Natural killer cell treated with Interleukin-12 subunit alpha and Interleukin-12 subunit beta and Interleukin-15 and Interleukin-18, amount 100 ng/mL, for 72 hours (primary cell): ENCODE measurements around the gene DHCR7. TPM values are rescaled to one million over a fixed set of nuclear protein-coding genes. Genes with fewer than 3 reads are reported as not detected.

Experiments
- ATAC-seq, 2 donors: fragments of 150-1000 bp; cut with Tn5 transposase in 1 of 2; sonication (Bioruptor Pico), chemical (Tn5 transposase) in 1 of 2; 2 replicates each; pipeline ENCODE4 v1.10.0; 2021
- DNase-seq: peaks from one replicate; pipeline ENCODE4 v3.0.0; 2022; ENCODE audit warnings: low spot score
- H3K27ac Mint-ChIP-seq, 2 donors: 1 replicate in 1 of 2; 2 replicates in 1 of 2; pipeline ENCODE4 v1.8.0; 2022; ENCODE audit warnings: mixed read lengths in 2 of 2, mild to moderate bottlenecking in 1 of 2, moderate library complexity in 1 of 2
- H3K27me3 Mint-ChIP-seq, 2 donors: 1 replicate in 1 of 2; 2 replicates in 1 of 2; pipeline ENCODE4 v1.8.0; 2022; ENCODE audit warnings: mixed read lengths in 2 of 2
- H3K36me3 Mint-ChIP-seq: one replicate; pipeline ENCODE4 v1.8.0; 2022; ENCODE audit warnings: mixed read lengths
- H3K4me1 Mint-ChIP-seq, 2 donors: 1 replicate in 1 of 2; 2 replicates in 1 of 2; pipeline ENCODE4 v1.8.0; 2022; ENCODE audit warnings: low read depth in 2 of 2, mixed read lengths in 2 of 2, mild to moderate bottlenecking in 1 of 2
- H3K4me3 Mint-ChIP-seq: one replicate; pipeline ENCODE4 v1.8.0; 2022; ENCODE audit warnings: mixed read lengths
- H3K9me3 Mint-ChIP-seq: 2 replicates; pipeline ENCODE4 v1.8.0; 2022; ENCODE audit warnings: mixed read lengths
- total RNA-seq, 2 donors: library from RNA; stranded (reverse); gene quantifications; one replicate each; pipeline ENCODE4 v1.2.3, GENCODE V29; 2022

The DHCR7 gene
- total RNA-seq, 2 donors from 2014 or later: 75.8 to 104 TPM

DNA sequence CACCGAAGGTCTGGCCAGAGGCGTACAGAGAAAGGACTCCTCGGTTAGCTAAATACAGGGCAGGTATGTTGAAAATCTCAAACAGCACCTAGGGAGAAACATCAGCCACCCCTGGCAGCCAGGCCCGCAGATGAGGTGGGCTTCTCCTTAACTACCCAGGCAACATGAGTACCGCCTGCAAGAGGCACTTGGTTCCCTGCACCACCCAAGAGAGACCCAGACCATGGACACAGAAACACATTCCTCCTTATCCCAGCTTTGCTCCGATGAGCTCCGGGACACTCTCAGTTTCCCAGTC is 53.0 kb downstream of the DHCR7 start:
- no peak for DNase-seq
- Mint-ChIP-seq H3K36me3 (no peaks in the 10 kb centered on the region), H3K4me3 (no peak overlapping the region), H3K9me3 (no peaks in the 10 kb centered on the region), H3K4me1 (no peaks in the 10 kb centered on the region), H3K27me3 (peaks cover 9 to 24% of the 10 kb centered on the region in 2 donors), H3K27ac (no peak overlapping the region)
- no peak for ATAC-seq

DNA sequence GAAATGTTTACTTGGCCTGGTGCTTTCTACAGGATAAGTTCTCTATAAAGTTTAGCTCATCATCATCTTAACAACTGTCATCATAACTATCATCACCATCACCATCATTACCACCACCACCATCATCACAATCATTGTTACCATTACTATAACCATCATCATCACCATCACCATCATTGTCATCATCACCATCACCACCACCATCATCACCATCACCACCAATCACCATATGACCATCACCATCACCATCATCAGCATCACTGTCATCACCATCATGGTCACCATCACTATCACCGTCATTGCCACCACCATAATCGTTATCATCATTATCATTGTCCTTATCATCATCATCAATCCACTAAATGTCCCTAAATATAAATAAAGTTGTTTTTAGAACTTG is 54.9 kb downstream of the DHCR7 start:
- H3K27ac Mint-ChIP-seq: no peak overlapping the region

GRCh38 chr11:71391796-71392195 is 56.4 kb downstream of the DHCR7 start:
- ATAC-seq (no peak), DNase-seq (no peak)
- peaks cover 4% of the 10 kb centered on the region for H3K9me3 Mint-ChIP-seq
- no peaks in the 10 kb centered on the region for H3K36me3 Mint-ChIP-seq
- H3K27ac Mint-ChIP-seq: no peak overlapping the region
- H3K4me1 Mint-ChIP-seq: peaks cover 0 to 6% of the 10 kb centered on the region in 2 donors
- no peak overlapping the region for H3K4me3 Mint-ChIP-seq
- H3K27me3 Mint-ChIP-seq: peaks cover 13 to 43% of the 10 kb centered on the region in 2 donors

More for the DNA sequence above, 54.9 kb downstream of the DHCR7 start:
- no peak for ATAC-seq
- Mint-ChIP-seq H3K4me1 (no peaks in the 10 kb centered on the region), H3K27me3 (peaks cover 9 to 32% of the 10 kb centered on the region in 2 donors), H3K4me3 (no peak overlapping the region), H3K9me3 (no peaks in the 10 kb centered on the region), H3K36me3 (no peaks in the 10 kb centered on the region)
- DNase-seq: no peak

- H3K27ac Mint-ChIP-seq: no peak overlapping the region
Measured at GRCh38 chr11:71391352-71391751, 56.8 kb downstream of the DHCR7 start.

GRCh38 chr11:71388637-71389235 is 59.5 kb downstream of the DHCR7 start:
- H3K27me3 Mint-ChIP-seq: peaks cover 16 to 54% of the 10 kb centered on the region in 2 donors
- H3K4me1 Mint-ChIP-seq: peaks cover 0 to 6% of the 10 kb centered on the region in 2 donors
- DNase-seq: no peak
- H3K27ac Mint-ChIP-seq: no peak overlapping the region
- H3K36me3 Mint-ChIP-seq: no peaks in the 10 kb centered on the region
- H3K4me3 Mint-ChIP-seq: no peak overlapping the region
- no peak for ATAC-seq
- H3K9me3 Mint-ChIP-seq: peaks cover 4% of the 10 kb centered on the region

More at GRCh38 chr11:71391352-71391751, 56.8 kb downstream of the DHCR7 start:
- H3K27me3 Mint-ChIP-seq: peaks cover 13 to 44% of the 10 kb centered on the region in 2 donors
- peaks cover 4% of the 10 kb centered on the region for H3K9me3 Mint-ChIP-seq
- no peak for ATAC-seq
- DNase-seq: no peak
- H3K4me1 Mint-ChIP-seq: peaks cover 0 to 6% of the 10 kb centered on the region in 2 donors
- H3K4me3 Mint-ChIP-seq: no peak overlapping the region
- no peaks in the 10 kb centered on the region for H3K36me3 Mint-ChIP-seq

GRCh38 chr11:71387784-71388636 is 60.2 kb downstream of the DHCR7 start:
- DNase-seq (no peak), ATAC-seq (no peak)
- peaks cover 13 to 47% of the 10 kb centered on the region in 2 donors for H3K27me3 Mint-ChIP-seq
- no peak overlapping the region for H3K4me3 Mint-ChIP-seq
- H3K4me1 Mint-ChIP-seq: peaks cover 0 to 6% of the 10 kb centered on the region in 2 donors
- H3K27ac Mint-ChIP-seq: peak overlapping the region in 1 of 2 donors; percentile 11
- H3K36me3 Mint-ChIP-seq: no peaks in the 10 kb centered on the region
- peaks cover 4% of the 10 kb centered on the region for H3K9me3 Mint-ChIP-seq

DNA sequence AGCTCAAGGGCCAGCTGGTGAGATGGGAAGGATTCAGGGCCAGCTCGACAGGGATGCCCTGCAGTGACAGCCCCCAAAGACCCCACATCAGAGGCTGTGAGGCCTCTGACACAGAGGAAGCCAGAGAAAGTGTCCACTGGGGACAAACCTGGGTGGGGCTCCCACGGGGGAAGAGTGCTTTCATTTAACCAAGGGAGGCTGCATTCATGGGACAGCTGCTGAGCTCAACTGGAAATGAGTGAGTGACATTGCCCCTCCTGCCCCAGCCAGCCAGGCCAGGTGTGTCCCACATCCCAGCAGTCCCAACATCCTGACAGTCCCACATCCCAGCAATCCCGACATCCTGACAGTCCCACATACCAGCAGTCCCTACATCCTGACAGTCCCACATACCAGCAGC is 61.0 kb downstream of the DHCR7 start:
- Mint-ChIP-seq H3K27ac (no peak overlapping the region), H3K36me3 (no peaks in the 10 kb centered on the region), H3K9me3 (peaks cover 4% of the 10 kb centered on the region), H3K4me3 (no peak overlapping the region), H3K27me3 (peaks cover 10 to 43% of the 10 kb centered on the region in 2 donors), H3K4me1 (peaks cover under 1 to 6% of the 10 kb centered on the region in 2 donors)
- DNase-seq (no peak), ATAC-seq (no peak)

DNA sequence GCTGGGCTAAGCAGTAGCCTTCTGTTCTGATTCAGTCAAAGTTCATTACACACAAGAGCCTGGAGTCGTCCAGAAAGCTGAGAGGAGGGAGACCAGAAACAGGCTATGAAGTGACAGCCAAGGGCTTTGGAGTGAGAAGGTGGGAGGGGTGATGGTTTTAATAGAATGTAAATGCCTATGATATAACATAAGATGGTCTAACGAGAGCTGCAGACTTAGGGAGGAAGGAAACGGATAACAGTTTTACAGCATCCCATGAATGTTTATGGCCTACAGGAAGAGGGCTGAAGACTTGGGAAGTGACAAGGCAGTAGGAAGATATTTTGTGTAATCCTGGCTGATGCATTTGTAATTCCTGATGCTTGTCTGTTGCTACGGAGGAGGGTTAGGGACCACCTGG is 62.0 kb downstream of the DHCR7 start:
- Mint-ChIP-seq H3K4me3 (no peak overlapping the region), H3K4me1 (peaks cover 8 to 14% of the 10 kb centered on the region in 2 donors), H3K9me3 (peaks cover 4% of the 10 kb centered on the region), H3K36me3 (no peaks in the 10 kb centered on the region), H3K27ac (no peak overlapping the region), H3K27me3 (peaks cover 10 to 42% of the 10 kb centered on the region in 2 donors)
- ATAC-seq (no peak), DNase-seq (no peak)

- Mint-ChIP-seq H3K9me3 (peaks cover 4% of the 10 kb centered on the region), H3K36me3 (no peaks in the 10 kb centered on the region), H3K4me3 (no peak overlapping the region), H3K4me1 (peaks cover 8 to 14% of the 10 kb centered on the region in 2 donors), H3K27ac (no peak overlapping the region), H3K27me3 (peaks cover 10 to 38% of the 10 kb centered on the region in 2 donors)
- DNase-seq (no peak), ATAC-seq (no peak)
Measured at GRCh38 chr11:71385091-71385490, 63.1 kb downstream of the DHCR7 start.

DNA sequence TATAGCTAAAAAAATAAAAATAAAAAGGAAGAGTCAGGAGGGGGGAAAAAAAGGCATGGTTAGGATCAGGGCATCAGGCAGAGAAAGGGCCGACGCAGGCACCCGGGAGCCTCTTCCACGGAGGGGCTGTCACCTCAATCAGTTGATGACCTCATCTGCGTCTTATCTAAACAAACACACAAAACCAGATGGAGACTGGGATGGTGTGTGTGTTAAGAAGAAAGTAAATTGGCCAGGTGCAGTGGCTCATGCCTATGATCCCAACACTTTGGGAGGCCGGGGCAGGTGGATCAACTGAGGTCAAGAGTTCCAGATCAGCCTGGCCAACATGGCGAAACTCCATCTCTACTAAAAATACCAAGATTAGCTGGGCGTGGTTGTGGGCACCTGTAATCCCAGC is 63.6 kb downstream of the DHCR7 start:
- Mint-ChIP-seq H3K27ac (no peak overlapping the region), H3K36me3 (no peaks in the 10 kb centered on the region), H3K4me1 (peaks cover 8 to 14% of the 10 kb centered on the region in 2 donors), H3K4me3 (no peak overlapping the region), H3K9me3 (peaks cover 4% of the 10 kb centered on the region), H3K27me3 (peaks cover 12 to 38% of the 10 kb centered on the region in 2 donors)
- DNase-seq: no peak
- no peak for ATAC-seq

Other genes with a start within 250 kb of the DHCR7 start
- gene SHANK2, start 195.8 kb downstream of the DHCR7 start, total RNA-seq: under 1 TPM in 1 of 2 donors, not detected in 1; 0.11 TPM
- 100 to 1,000 TPM; 117 to 129 TPM for gene NADSYN1, start 4.8 kb upstream of the DHCR7 start, total RNA-seq
- gene KRTAP5-7, start 78.9 kb upstream of the DHCR7 start, total RNA-seq: under 1 TPM in 1 of 2 donors, not detected in 1; 0.26 TPM
- gene KRTAP5-8, start 89.6 kb upstream of the DHCR7 start, total RNA-seq: not detected
- gene KRTAP5-9, start 100.0 kb upstream of the DHCR7 start, total RNA-seq: not detected
- not detected for gene KRTAP5-10, start 117.2 kb upstream of the DHCR7 start, total RNA-seq
- not detected for gene KRTAP5-11, start 134.5 kb upstream of the DHCR7 start, total RNA-seq